Mononuclear cell (primary cell): Measurements from ENCODE around the gene BBS5. TPM values are rescaled to one million over a fixed set of nuclear protein-coding genes. Genes with fewer than 3 reads are reported as not detected.
"Not testable (repeated sequence)": the region's sequence is repeated elsewhere in the genome, so short reads cannot be mapped to it uniquely, and the experiment has no call there.

Source experiments
- H3K27me3 ChIP-seq: 2 replicates; pipeline ENCODE4 v1.6.0; 2011; ENCODE audit warnings: low read length, control low read depth; ENCODE audit not compliant: insufficient read depth
- H3K4me1 ChIP-seq: 2 replicates; pipeline ENCODE4 v1.5.1; 2011; ENCODE audit warnings: mild to moderate bottlenecking, low read length, control low read depth; ENCODE audit not compliant: insufficient read depth
- H3K4me3 ChIP-seq: 2 replicates; pipeline ENCODE4 v1.5.1; 2011; ENCODE audit warnings: mild to moderate bottlenecking, low read length, moderate library complexity
- H3K9me3 ChIP-seq: 2 replicates; pipeline ENCODE4 v1.5.1; 2011; ENCODE audit warnings: low read depth, mild to moderate bottlenecking, control low read depth, low read length
- total RNA-seq: library from RNA; depleted of rRNA; stranded (reverse); fragments of >200 nt; gene quantifications from one replicate; pipeline ENCODE4 v1.2.3, GENCODE V29; 2012

Gene BBS5
- total RNA-seq, 1 donor: 0.21 TPM

DNA sequence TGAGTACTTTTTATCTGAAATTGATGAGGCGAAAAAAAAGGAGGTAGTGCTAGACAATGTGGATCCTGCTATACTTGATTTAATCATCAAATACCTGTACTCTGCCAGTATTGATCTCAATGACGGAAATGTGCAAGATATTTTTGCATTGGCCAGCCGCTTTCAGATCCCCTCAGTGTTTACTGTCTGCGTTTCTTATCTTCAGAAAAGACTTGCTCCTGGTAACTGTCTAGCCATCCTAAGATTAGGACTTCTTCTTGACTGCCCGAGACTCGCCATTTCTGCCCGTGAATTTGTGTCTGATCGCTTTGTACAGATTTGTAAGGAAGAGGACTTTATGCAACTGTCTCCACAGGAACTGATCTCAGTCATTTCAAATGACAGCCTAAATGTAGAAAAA is 30.7 kb downstream of the BBS5 start:
- Histone ChIP-seq H3K4me1 (no peaks in the 10 kb centered on the region), H3K9me3 (no peaks in the 10 kb centered on the region), H3K27me3 (no peaks in the 10 kb centered on the region), H3K4me3 (no peak overlapping the region)

DNA sequence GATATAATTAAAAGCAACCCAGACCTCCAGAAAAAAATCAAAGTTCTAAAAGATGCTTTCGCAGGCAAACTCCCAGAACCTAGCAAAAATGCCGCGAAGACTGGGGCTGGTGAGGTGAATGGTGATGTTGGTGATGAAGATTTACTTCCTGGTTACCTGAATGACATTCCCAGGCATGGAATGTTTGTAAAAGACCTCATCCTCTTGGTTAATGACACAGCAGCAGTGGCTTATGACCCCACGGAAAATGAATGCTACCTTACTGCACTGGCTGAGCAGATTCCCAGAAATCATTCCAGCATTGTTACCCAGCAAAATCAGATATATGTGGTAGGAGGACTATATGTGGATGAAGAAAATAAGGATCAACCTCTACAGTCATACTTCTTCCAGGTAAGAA is 31.2 kb downstream of the BBS5 start:
- no peaks in the 10 kb centered on the region for H3K4me1 ChIP-seq
- H3K27me3 ChIP-seq: no peaks in the 10 kb centered on the region
- H3K9me3 ChIP-seq: no peaks in the 10 kb centered on the region
- H3K4me3 ChIP-seq: no peak overlapping the region

GRCh38 chr2:169511818-169512217 is 32.5 kb downstream of the BBS5 start:
- no peaks in the 10 kb centered on the region for H3K9me3 ChIP-seq
- no peaks in the 10 kb centered on the region for H3K4me1 ChIP-seq
- H3K4me3 ChIP-seq: no peak overlapping the region
- H3K27me3 ChIP-seq: no peaks in the 10 kb centered on the region

DNA sequence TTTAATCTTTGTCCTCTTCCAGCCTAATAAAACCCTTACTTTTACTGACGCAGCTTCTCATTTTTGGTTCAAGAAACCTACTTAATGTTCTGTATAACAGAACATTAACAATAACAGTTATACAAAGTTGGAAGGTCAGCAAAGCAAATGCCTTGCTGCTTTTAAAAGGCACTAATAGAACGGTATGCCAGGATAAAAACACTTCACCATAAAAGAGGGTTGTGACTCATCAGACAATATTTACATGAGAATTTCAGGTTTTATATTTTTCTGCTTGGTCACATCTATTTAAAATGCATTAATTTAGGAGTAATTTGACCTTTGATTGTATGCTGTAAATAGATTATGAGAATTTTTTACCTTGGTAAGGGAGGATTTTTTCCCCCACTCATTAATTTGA is 33.2 kb downstream of the BBS5 start:
- no peak overlapping the region for H3K4me3 ChIP-seq
- H3K4me1 ChIP-seq: no peaks in the 10 kb centered on the region
- no peaks in the 10 kb centered on the region for H3K9me3 ChIP-seq
- no peaks in the 10 kb centered on the region for H3K27me3 ChIP-seq

DNA sequence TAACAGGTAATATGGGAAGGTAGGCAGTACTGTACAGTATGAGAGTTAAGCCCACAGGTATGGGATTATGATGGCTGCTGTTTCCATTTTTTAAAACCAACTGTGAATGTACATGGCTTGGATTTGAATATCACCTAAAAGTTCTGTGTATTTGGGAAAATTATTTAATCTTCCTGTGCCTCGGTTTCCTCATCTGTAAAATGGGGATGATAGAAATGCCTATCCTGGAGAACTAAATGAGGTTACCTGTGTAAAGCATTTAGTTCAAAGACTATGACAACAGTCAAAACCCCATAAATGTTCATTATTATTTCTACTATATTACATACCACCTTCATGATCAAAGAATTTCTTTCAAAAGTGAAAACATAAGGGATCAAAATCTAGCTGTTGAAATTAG is 33.8 kb downstream of the BBS5 start:
- H3K27me3 ChIP-seq: no peaks in the 10 kb centered on the region
- H3K4me3 ChIP-seq: no peak overlapping the region
- H3K9me3 ChIP-seq: no peaks in the 10 kb centered on the region
- H3K4me1 ChIP-seq: no peaks in the 10 kb centered on the region

DNA sequence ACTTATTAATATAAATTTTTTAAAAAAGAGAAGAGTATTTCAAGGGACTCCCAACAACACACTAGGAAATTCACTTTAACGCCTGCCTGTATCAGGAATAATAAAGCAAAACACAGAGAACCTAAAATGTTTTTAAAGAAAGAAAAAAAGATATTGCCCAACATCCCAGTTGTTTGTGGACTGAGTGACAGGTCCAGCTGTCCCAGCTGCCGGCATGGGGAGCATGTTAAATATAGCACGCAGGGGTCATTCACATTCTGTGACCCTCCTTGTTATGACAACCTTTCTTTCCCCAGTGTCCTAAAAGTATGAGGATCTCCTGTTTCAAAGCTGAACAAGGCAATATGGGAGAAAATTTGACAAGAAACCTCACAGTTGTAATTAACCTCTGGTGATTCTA is 34.6 kb downstream of the BBS5 start:
- Histone ChIP-seq H3K4me3 (no peak overlapping the region), H3K27me3 (no peaks in the 10 kb centered on the region), H3K9me3 (no peaks in the 10 kb centered on the region), H3K4me1 (no peaks in the 10 kb centered on the region)

DNA sequence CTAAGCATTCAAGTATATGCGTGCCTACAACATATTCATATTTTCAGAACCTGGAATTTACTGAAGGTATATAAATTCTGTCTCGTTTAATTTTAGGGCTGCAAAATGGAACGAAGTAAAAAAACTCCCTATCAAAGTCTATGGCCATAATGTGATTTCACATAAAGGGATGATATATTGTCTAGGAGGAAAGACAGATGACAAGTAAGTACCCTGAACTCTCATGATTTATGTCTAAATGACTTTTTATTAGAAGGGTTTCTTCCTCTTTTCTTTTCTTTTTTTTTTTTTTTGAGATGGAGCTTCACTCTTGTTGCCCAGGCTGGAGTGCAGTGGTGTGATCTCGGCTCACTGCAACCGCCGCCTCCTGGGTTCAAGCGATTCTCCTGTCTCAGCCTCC is 35.5 kb downstream of the BBS5 start:
- H3K9me3 ChIP-seq, H3K4me3 ChIP-seq, H3K4me1 ChIP-seq, H3K27me3 ChIP-seq: not testable (repeated sequence)

- not testable (repeated sequence) for H3K27me3 ChIP-seq, H3K4me1 ChIP-seq, H3K4me3 ChIP-seq, H3K9me3 ChIP-seq
Observed at GRCh38 chr2:169516488-169516995, 37.2 kb downstream of the BBS5 start.

DNA sequence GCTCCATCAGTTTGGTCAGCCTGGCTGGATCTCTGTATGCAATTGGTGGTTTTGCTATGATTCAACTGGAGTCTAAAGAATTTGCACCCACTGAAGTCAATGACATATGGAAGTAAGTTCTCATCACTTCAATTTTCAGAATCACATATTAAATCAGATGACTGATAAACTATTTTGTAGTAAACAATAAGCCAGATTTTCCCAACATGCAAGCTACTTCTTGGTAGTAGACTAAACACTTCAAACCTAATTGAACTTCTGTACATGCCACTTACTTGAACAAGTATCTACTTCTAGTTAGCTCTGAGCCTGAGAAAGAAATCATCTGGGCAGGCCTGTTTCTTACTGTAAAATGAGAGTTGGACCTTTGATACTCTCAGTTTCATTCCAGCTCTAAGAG is 41.6 kb downstream of the BBS5 start:
- Histone ChIP-seq H3K27me3 (no peaks in the 10 kb centered on the region), H3K4me3 (no peak overlapping the region), H3K9me3 (no peaks in the 10 kb centered on the region), H3K4me1 (no peaks in the 10 kb centered on the region)

DNA sequence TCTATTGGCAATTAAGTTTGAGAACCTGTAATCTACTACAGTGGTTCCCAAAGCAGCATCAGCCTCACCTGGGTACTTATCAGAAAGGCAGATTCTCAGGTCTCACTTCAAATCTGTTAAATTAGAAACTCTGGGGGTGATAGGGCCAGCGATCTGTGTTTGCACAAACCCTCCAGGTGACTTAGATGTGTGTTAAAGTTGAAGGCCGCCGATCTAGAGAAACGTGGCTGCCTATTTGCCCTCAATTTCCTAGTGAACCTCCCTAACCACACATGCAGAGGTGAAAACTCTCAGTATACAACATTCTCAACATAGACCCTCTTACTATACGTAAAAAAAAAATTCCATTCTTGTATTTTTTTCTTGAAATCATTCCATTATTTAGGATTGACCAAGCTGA is 44.4 kb downstream of the BBS5 start:
- H3K9me3 ChIP-seq: no peaks in the 10 kb centered on the region
- H3K27me3 ChIP-seq: no peaks in the 10 kb centered on the region
- no peak overlapping the region for H3K4me3 ChIP-seq
- no peaks in the 10 kb centered on the region for H3K4me1 ChIP-seq

- Histone ChIP-seq H3K4me1 (no peaks in the 10 kb centered on the region), H3K27me3 (no peaks in the 10 kb centered on the region), H3K4me3 (no peak overlapping the region), H3K9me3 (no peaks in the 10 kb centered on the region)
Observed at GRCh38 chr2:169525434-169525833, 46.1 kb downstream of the BBS5 start.

GRCh38 chr2:169526451-169526850 is 47.2 kb downstream of the BBS5 start:
- Histone ChIP-seq H3K4me1 (no peaks in the 10 kb centered on the region), H3K9me3 (no peaks in the 10 kb centered on the region), H3K4me3 (no peak overlapping the region), H3K27me3 (no peaks in the 10 kb centered on the region)

- no peaks in the 10 kb centered on the region for H3K27me3 ChIP-seq
- H3K4me1 ChIP-seq: no peaks in the 10 kb centered on the region
Observed at GRCh38 chr2:169528271-169528701, 49.0 kb downstream of the BBS5 start.

GRCh38 chr2:169539460-169539859 is 60.2 kb downstream of the BBS5 start:
- not testable (repeated sequence) for H3K9me3 ChIP-seq, H3K27me3 ChIP-seq, H3K4me1 ChIP-seq, H3K4me3 ChIP-seq

More at GRCh38 chr2:169528271-169528701, 49.0 kb downstream of the BBS5 start:
- H3K9me3 ChIP-seq: no peaks in the 10 kb centered on the region
- no peak overlapping the region for H3K4me3 ChIP-seq

- H3K27me3 ChIP-seq: no peaks in the 10 kb centered on the region
- no peaks in the 10 kb centered on the region for H3K4me1 ChIP-seq
- no peaks in the 10 kb centered on the region for H3K9me3 ChIP-seq
- no peak overlapping the region for H3K4me3 ChIP-seq
Observed at GRCh38 chr2:169540146-169540545, 60.9 kb downstream of the BBS5 start.

DNA sequence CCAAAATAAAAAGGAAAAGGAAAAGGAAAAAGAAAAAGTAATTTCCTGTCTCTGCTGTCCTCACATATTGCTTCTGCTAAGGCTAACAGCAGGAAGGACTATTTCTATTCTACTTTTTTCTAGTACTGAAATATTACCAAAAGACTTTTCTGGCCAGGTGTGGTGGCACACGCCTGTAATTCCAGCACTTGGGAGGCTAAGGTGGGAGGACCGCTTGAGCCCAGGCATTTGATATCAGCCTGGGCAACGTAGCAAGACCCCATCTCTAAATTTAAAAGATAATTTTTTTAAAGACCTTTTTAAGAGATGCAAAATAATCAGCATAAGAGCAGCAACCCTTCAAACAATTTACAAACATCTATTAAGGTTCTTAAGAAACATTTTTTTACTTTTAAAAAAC is 63.1 kb downstream of the BBS5 start:
- no peaks in the 10 kb centered on the region for H3K4me1 ChIP-seq
- H3K27me3 ChIP-seq: no peaks in the 10 kb centered on the region
- H3K9me3 ChIP-seq: no peaks in the 10 kb centered on the region

GRCh38 chr2:169546756-169547155 is 67.5 kb downstream of the BBS5 start:
- Histone ChIP-seq H3K4me1 (no peaks in the 10 kb centered on the region), H3K4me3 (no peak overlapping the region), H3K27me3 (no peaks in the 10 kb centered on the region), H3K9me3 (no peaks in the 10 kb centered on the region)

More for the DNA sequence above, 63.1 kb downstream of the BBS5 start:
- no peak overlapping the region for H3K4me3 ChIP-seq
